WTC11 (cell line): ENCODE measurements around the gene CIBAR2. TPM values are rescaled to one million over a fixed set of nuclear protein-coding genes. Genes with fewer than 3 reads are reported as not detected.

ENCODE experiments used
- ATAC-seq: fragments of 200-7000 bp; cut with Tn5 transposase; 2 replicates; pipeline ENCODE4 v1.10.0; 2021; ENCODE audit warnings: mild to moderate bottlenecking, moderate library complexity
- CTCF ChIA-PET: fragments of 300-600 bp; sonication (Branson Sonifier 250); formaldehyde crosslinking; loops from one replicate; lab custom pipeline; 2021; ENCODE audit warnings: antibody characterized with exemption; lab: Charles Lee
- POLR2A ChIA-PET: fragments of 350-600 bp; sonication (Branson Sonifier 250); formaldehyde crosslinking; loops from one replicate; lab custom pipeline; 2021; ENCODE audit warnings: antibody characterized with exemption; lab: Charles Lee
- DNase-seq: peaks from one replicate; pipeline ENCODE4 v3.0.0; 2021; ENCODE audit warnings: low spot score
- H3K27ac Mint-ChIP-seq: 2 replicates; pipeline ENCODE4 v1.8.0; 2021; ENCODE audit warnings: mixed read lengths
- H3K27me3 Mint-ChIP-seq: 2 replicates; pipeline ENCODE4 v1.8.0; 2021; ENCODE audit warnings: low read depth, mild to moderate bottlenecking, moderate library complexity, mixed read lengths
- H3K36me3 Mint-ChIP-seq: 2 replicates; pipeline ENCODE4 v1.8.0; 2021; ENCODE audit warnings: mixed read lengths
- H3K4me1 Mint-ChIP-seq: 2 replicates; pipeline ENCODE4 v1.8.0; 2022; ENCODE audit warnings: mixed read lengths
- H3K4me3 Mint-ChIP-seq: 2 replicates; pipeline ENCODE4 v1.8.0; 2021; ENCODE audit warnings: mild to moderate bottlenecking, moderate library complexity, mixed read lengths
- H3K9me3 Mint-ChIP-seq: 2 replicates; pipeline ENCODE4 v1.8.0; 2021; ENCODE audit warnings: mixed read lengths
- ATF2 ChIP-seq: sonication (generic); formaldehyde crosslinking; IDR thresholded peaks from 2 replicates; pipeline ENCODE4 v1.8.1; 2022; ENCODE audit warnings: low read depth, missing genetic modification reagents, borderline replicate concordance
- ETV6 ChIP-seq: sonication (generic); formaldehyde crosslinking; IDR thresholded peaks from 2 replicates; pipeline ENCODE4 v1.8.1; 2022; ENCODE audit warnings: mild to moderate bottlenecking, missing genetic modification reagents
- FOXP1 ChIP-seq: sonication (generic); formaldehyde crosslinking; IDR thresholded peaks from 2 replicates; pipeline ENCODE4 v1.8.0; 2022; ENCODE audit warnings: missing genetic modification reagents, mild to moderate bottlenecking, moderate library complexity, borderline replicate concordance
- GABPB1 ChIP-seq: sonication (generic); formaldehyde crosslinking; IDR thresholded peaks from 2 replicates; pipeline ENCODE4 v1.8.1; 2023; ENCODE audit warnings: mild to moderate bottlenecking, missing genetic modification reagents
- GTF2I ChIP-seq: fragments of 250-450 bp; sonication (Bioruptor Pico); conservative IDR thresholded peaks from 2 replicates; pipeline ENCODE4 v1.4.0; 2021; ENCODE audit warnings: mild to moderate bottlenecking
- JUN ChIP-seq: sonication (generic); formaldehyde crosslinking; IDR thresholded peaks from 2 replicates; pipeline ENCODE4 v1.8.0; 2023; ENCODE audit warnings: mild to moderate bottlenecking, missing genetic modification reagents
- KAT7 ChIP-seq: sonication (generic); formaldehyde crosslinking; IDR thresholded peaks from 2 replicates; pipeline ENCODE4 v1.8.1; 2023; ENCODE audit warnings: missing genetic modification reagents, mild to moderate bottlenecking, borderline replicate concordance
- MYBL2 ChIP-seq: sonication (generic); formaldehyde crosslinking; IDR thresholded peaks from 2 replicates; pipeline ENCODE4 v1.8.1; 2023; ENCODE audit warnings: mild to moderate bottlenecking, moderate library complexity, missing genetic modification reagents
- NFYB ChIP-seq: sonication (generic); formaldehyde crosslinking; conservative IDR thresholded peaks from 2 replicates; pipeline ENCODE4 v1.8.0; 2022; ENCODE audit warnings: low read depth, missing genetic modification reagents
- PRDM15 ChIP-seq: sonication (generic); formaldehyde crosslinking; IDR thresholded peaks from 2 replicates; pipeline ENCODE4 v1.8.0; 2022; ENCODE audit warnings: missing genetic modification reagents
- SOX15 ChIP-seq: fragments of 250-450 bp; sonication (Bioruptor Pico); IDR thresholded peaks from 2 replicates; pipeline ENCODE4 v1.9.0; 2021; ENCODE audit warnings: mild to moderate bottlenecking
- STAT6 ChIP-seq: sonication (generic); formaldehyde crosslinking; conservative IDR thresholded peaks from 2 replicates; pipeline ENCODE4 v1.8.1; 2023; ENCODE audit warnings: mild to moderate bottlenecking, low read depth, missing genetic modification reagents, moderate library complexity
- ZBTB21 ChIP-seq: sonication (generic); formaldehyde crosslinking; IDR thresholded peaks from 2 replicates; pipeline ENCODE4 v1.8.1; 2023; ENCODE audit warnings: mild to moderate bottlenecking, missing genetic modification reagents, borderline replicate concordance
- ZNF396 ChIP-seq: fragments of 250-450 bp; sonication (Bioruptor Pico); IDR thresholded peaks from 2 replicates; pipeline ENCODE4 v1.8.0; 2021; ENCODE audit warnings: mild to moderate bottlenecking, moderate library complexity, borderline replicate concordance
- ZNF416 ChIP-seq: fragments of 250-450 bp; sonication (Bioruptor Pico); IDR thresholded peaks from 2 replicates; pipeline ENCODE4 v1.9.0; 2021; ENCODE audit warnings: mild to moderate bottlenecking, inconsistent platforms
- ZNF671 ChIP-seq: fragments of 250-450 bp; sonication (Bioruptor Pico); IDR thresholded peaks from 2 replicates; pipeline ENCODE4 v1.8.0; 2021; ENCODE audit warnings: mild to moderate bottlenecking
- ZSCAN18 ChIP-seq: fragments of 250-450 bp; sonication (Bioruptor Pico); IDR thresholded peaks from 2 replicates; pipeline ENCODE4 v2.1.2; 2022; ENCODE audit warnings: mild to moderate bottlenecking, moderate library complexity
- total RNA-seq: library from RNA; stranded (reverse); gene quantifications from 3 replicates; pipeline ENCODE4 v1.2.3, GENCODE V29; 2021

The CIBAR2 gene
- total RNA-seq, 1 experiment from 2014 or later, result not detected

- no peak for TF ChIP-seq ZNF396 (CRISPR knock-in tag)
- TF ChIP-seq JUN (CRISPR knock-in tag), result no peak
- no peak for TF ChIP-seq SOX15 (CRISPR knock-in tag)
These were observed 19.4 kb downstream of the CIBAR2 start (continued) for GRCh38 chr16:85092851-85093250.

GRCh38 chr16:85092309-85092708, 20.0 kb downstream of the CIBAR2 start:
- ChIA-PET CTCF (interaction anchor here (1.1 to 1.5 kb wide), 3 partner anchors 12 to 35 kb away, joined by 4 to 8 read pairs (median 5); no protein-coding TSS in a partner anchor), POLR2A (no interaction called here)
- ATAC-seq, result no peak
- no peak overlapping the region for H3K4me3 Mint-ChIP-seq
- TF ChIP-seq ZSCAN18 (no peak), FOXP1 (no peak), GTF2I (CRISPR knock-in tag) (no peak), ZNF416 (CRISPR knock-in tag) (no peak), NFYB (no peak), GABPB1 (CRISPR knock-in tag) (no peak)
- H3K4me1 Mint-ChIP-seq, result peaks cover 14% of the 10 kb centered on the region
- H3K27ac Mint-ChIP-seq, result no peak overlapping the region
- H3K9me3 Mint-ChIP-seq, result no peaks in the 10 kb centered on the region
- H3K36me3 Mint-ChIP-seq, result no peaks in the 10 kb centered on the region
- H3K27me3 Mint-ChIP-seq, result no peaks in the 10 kb centered on the region; the same call in 1 of the 2 replicates
- DNase-seq, result no peak

- Mint-ChIP-seq H3K9me3 (no peaks in the 10 kb centered on the region), H3K27ac (no peak overlapping the region), H3K36me3 (no peaks in the 10 kb centered on the region), H3K4me3 (no peak overlapping the region)
- POLR2A ChIA-PET, result no interaction called here
- TF ChIP-seq ZNF671 (CRISPR knock-in tag) (no peak), MYBL2 (CRISPR knock-in tag) (no peak), KAT7 (CRISPR knock-in tag) (no peak), ZNF416 (CRISPR knock-in tag) (no peak), ATF2 (CRISPR knock-in tag) (no peak), PRDM15 (CRISPR knock-in tag) (no peak), ZBTB21 (CRISPR knock-in tag) (no peak), ETV6 (CRISPR knock-in tag) (no peak), STAT6 (no peak)
- TF ChIP-seq, all 79 proteins: peak for 0
- H3K4me1 Mint-ChIP-seq, result peaks cover 16% of the 10 kb centered on the region
- CTCF ChIA-PET, result interaction anchor here (1.1 to 1.5 kb wide), 3 partner anchors 13 to 34 kb away, joined by 4 to 8 read pairs (median 5); no protein-coding TSS in a partner anchor
- ATAC-seq, result no peak
- H3K27me3 Mint-ChIP-seq, result peaks cover 3% of the 10 kb centered on the region
- no peak for DNase-seq
These were observed 20.8 kb downstream of the CIBAR2 start for GRCh38 chr16:85091522-85091910.
